H7 (cell line): ENCODE measurements around the gene BTBD6. TPM values are rescaled to one million over a fixed set of nuclear protein-coding genes. Genes with fewer than 3 reads are reported as not detected.
A peak's percentile ranks its signal among the peaks of the same experiment; 100 is the strongest.
"Not testable (repeated sequence)": the region's sequence is repeated elsewhere in the genome, so short reads cannot be mapped to it uniquely, and the experiment has no call there.

ENCODE experiments used
- DNase-seq: peaks from one replicate; pipeline ENCODE4 v3.0.0; 2012
- H3K27me3 ChIP-seq: 2 replicates; pipeline ENCODE4 v1.6.0; 2011; ENCODE audit warnings: mild to moderate bottlenecking, low read length; ENCODE audit not compliant: control insufficient read depth, insufficient read depth
- H3K36me3 ChIP-seq: replicated peaks from 2 replicates; pipeline ENCODE4 v1.5.1; 2011; ENCODE audit warnings: low read length; ENCODE audit not compliant: control insufficient read depth, insufficient read depth
- H3K4me3 ChIP-seq: 2 replicates; pipeline ENCODE4 v1.5.1; 2011; ENCODE audit warnings: low read depth, mild to moderate bottlenecking, control low read depth, low read length, moderate library complexity; ENCODE audit not compliant: insufficient read depth
- total RNA-seq: library from RNA; depleted of rRNA; stranded (reverse); fragments of >200 nt; shearing (Covaris generic); gene quantifications from 2 replicates; pipeline ENCODE4 v1.2.3, GENCODE V29; 2014

BTBD6 gene
- total RNA-seq, 1 experiment from 2014 or later: 22.3 TPM

- DNase-seq: peak; percentile 33
- Histone ChIP-seq H3K4me3 (no peak overlapping the region), H3K36me3 (no peaks in the 10 kb centered on the region; the same call in 1 of the 2 replicates), H3K27me3 (no peaks in the 10 kb centered on the region)
Observed at GRCh38 chr14:105280525-105280924, 32.2 kb downstream of the BTBD6 start.

GRCh38 chr14:105281371-105282097 is 33.2 kb downstream of the BTBD6 start:
- H3K36me3 ChIP-seq: no peaks in the 10 kb centered on the region; the same call in 1 of the 2 replicates
- DNase-seq: peak; percentile 90
- no peaks in the 10 kb centered on the region for H3K27me3 ChIP-seq
- no peak overlapping the region for H3K4me3 ChIP-seq

DNA sequence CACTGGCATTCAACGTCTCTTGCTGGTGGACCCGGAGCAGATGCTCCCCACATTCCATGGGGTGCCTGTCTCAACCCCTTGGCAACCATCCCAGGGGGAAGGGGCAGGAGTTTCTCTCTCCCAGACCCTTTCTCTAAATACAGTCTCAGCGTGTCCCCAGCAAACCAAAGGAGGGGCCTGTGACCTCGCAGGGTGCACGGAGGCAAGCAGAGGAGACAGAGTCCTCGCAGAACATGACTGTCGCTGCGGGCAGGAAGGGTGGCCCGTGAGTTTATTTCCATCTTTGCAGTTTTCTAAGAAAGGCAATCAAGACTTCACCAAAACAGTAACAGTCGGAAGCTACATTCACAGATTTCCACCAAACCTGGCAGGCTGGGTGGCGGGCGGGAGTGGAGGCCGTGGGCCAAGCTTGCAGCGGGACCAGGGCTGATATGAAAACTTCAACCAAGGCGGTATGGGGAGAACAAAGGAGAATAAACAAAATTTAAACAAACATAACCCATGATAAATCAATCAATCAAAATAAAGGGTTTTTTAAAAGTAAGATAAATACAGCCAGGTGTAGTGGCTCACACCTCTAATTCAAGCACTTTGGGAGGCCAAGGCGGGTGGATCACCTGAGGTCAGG is 33.9 kb downstream of the BTBD6 start:
- no peaks in the 10 kb centered on the region for H3K27me3 ChIP-seq
- no peaks in the 10 kb centered on the region; the same call in 1 of the 2 replicates for H3K36me3 ChIP-seq
- DNase-seq: no peak
- H3K4me3 ChIP-seq: no peak overlapping the region

- Histone ChIP-seq H3K27me3 (no peaks in the 10 kb centered on the region), H3K4me3 (no peak overlapping the region), H3K36me3 (no peaks in the 10 kb centered on the region; the same call in 1 of the 2 replicates)
- DNase-seq: peak; percentile 91
Observed at GRCh38 chr14:105283028-105283427, 34.7 kb downstream of the BTBD6 start.

GRCh38 chr14:105283899-105284298 is 35.6 kb downstream of the BTBD6 start:
- Histone ChIP-seq H3K27me3 (no peaks in the 10 kb centered on the region), H3K36me3 (no peaks in the 10 kb centered on the region; the same call in 1 of the 2 replicates), H3K4me3 (no peak overlapping the region)
- DNase-seq: peak; percentile 46

DNA sequence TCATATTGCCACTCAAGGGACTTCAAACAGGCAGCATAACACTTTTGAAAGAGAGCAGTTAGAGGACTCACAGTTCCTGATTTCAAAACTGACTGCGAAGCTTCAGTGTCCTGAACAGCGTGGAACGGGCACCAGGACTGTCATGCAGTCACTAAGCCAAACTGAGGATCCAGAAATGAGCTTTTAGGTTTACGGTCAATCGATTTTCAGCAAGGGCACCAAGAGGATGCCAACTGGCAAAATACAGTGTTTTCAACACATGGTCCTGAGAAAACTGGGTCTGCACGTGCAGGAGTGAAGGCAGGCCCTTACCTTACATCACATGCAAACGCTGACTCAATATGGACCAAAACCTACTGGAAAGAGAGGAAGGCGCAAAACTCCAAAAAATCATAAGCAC is 36.8 kb downstream of the BTBD6 start:
- no peak overlapping the region for H3K4me3 ChIP-seq
- no peaks in the 10 kb centered on the region; the same call in 1 of the 2 replicates for H3K36me3 ChIP-seq
- H3K27me3 ChIP-seq: no peaks in the 10 kb centered on the region
- peak; percentile 16 for DNase-seq

DNA sequence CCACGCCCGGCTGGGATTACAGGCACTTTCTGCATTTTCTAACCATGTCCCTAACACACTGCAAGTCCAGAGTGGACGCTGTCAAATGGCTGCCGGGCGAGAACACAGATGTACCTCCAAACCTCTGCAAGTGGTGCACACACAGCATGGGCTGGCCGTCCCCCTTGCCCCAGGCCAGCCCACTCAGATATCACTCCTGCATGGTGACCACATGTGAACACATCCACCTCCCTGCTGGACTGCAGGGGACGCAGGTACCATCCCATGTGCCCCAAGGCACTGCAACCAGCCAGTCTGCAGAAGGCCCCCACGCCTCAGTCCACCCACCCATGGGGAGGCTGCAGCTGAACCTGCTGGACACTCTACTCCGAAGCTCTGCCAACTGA is 38.4 kb downstream of the BTBD6 start:
- Histone ChIP-seq H3K27me3 (no peaks in the 10 kb centered on the region), H3K36me3 (no peaks in the 10 kb centered on the region; the same call in 1 of the 2 replicates), H3K4me3 (no peak overlapping the region)
- peak; percentile 37 for DNase-seq

GRCh38 chr14:105287249-105288102 is 39.1 kb downstream of the BTBD6 start:
- no peaks in the 10 kb centered on the region; the same call in 1 of the 2 replicates for H3K36me3 ChIP-seq
- H3K4me3 ChIP-seq: no peak overlapping the region
- H3K27me3 ChIP-seq: no peaks in the 10 kb centered on the region
- DNase-seq: peak; percentile 75

DNA sequence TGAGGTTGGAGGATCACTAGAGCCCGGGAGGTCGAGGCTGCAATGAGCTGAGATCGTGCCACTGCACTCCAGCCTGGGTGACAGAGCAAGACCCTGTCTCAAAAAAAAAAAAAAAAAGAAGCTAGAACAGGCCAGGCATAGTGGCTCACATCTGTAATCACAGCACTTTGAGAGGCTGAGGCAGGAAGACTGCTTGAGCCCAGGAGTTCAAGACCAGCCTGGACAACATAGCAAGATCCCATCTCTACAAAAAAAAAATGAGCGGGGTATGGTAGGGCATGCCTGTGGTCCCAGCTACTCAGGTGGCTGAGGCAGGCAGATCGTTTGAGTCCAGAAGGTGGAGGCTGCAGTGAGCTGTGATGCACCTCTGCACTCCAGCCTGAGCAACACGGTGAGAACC is 40.6 kb downstream of the BTBD6 start:
- not testable (repeated sequence) for DNase-seq, H3K4me3 ChIP-seq, H3K27me3 ChIP-seq, H3K36me3 ChIP-seq

GRCh38 chr14:105290621-105291346 is 42.5 kb downstream of the BTBD6 start:
- Histone ChIP-seq H3K4me3 (no peak overlapping the region), H3K27me3 (no peaks in the 10 kb centered on the region), H3K36me3 (no peaks in the 10 kb centered on the region)
- peak; percentile 79 for DNase-seq

- no peak overlapping the region for H3K4me3 ChIP-seq
- DNase-seq: peak; percentile 36
- H3K36me3 ChIP-seq: no peaks in the 10 kb centered on the region
- H3K27me3 ChIP-seq: no peaks in the 10 kb centered on the region
Observed at GRCh38 chr14:105292826-105293711, 44.7 kb downstream of the BTBD6 start.

DNA sequence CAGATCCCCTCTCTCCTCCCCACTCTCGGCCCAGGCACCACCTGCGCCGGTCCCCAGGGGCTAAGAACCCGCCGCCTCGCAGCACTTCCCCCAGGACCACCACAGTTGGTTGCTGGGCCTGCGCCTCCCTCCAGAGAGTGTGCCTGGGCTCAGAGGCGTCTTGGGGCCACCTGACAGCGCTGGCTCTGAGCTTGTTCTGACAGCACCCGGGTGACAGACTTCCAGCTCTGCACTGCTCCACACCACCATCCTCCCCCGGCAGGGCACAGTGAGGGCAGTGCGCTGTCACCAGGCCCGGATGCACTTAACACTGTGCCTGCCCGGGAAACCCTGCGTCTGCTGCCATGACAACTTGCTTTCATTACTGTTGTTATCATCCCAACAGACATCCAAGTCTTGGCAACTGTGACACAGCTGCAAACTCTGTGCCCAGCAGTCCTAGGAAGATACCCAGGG is 45.8 kb downstream of the BTBD6 start:
- no peaks in the 10 kb centered on the region for H3K27me3 ChIP-seq
- peak; percentile 35 for DNase-seq
- no peak overlapping the region for H3K4me3 ChIP-seq
- H3K36me3 ChIP-seq: no peaks in the 10 kb centered on the region

- H3K36me3 ChIP-seq, H3K4me3 ChIP-seq, DNase-seq, H3K27me3 ChIP-seq: not testable (repeated sequence)
Observed at GRCh38 chr14:105297311-105297710, 49.0 kb downstream of the BTBD6 start.
